Neural cell (in vitro differentiated cells): Measurements from ENCODE around the gene ERP44. TPM values are rescaled to one million over a fixed set of nuclear protein-coding genes. Genes with fewer than 3 reads are reported as not detected.

Source experiments
- H2AFZ ChIP-seq: fragments of 200-600, 300-800 bp; sonication (generic), shearing (Covaris generic); 2 replicates; pipeline ENCODE4 v1.6.0; 2014; ENCODE audit warnings: low read depth, mild to moderate bottlenecking, antibody characterized with exemption, low read length, moderate library complexity
- H3F3A ChIP-seq: fragments of 200-600 bp; shearing (Covaris generic); 2 replicates; pipeline ENCODE4 v1.6.1; 2016; ENCODE audit warnings: mild to moderate bottlenecking, moderate library complexity, mixed read lengths, antibody characterized with exemption, low read length; ENCODE audit not compliant: insufficient read depth, poor library complexity, severe bottlenecking
- H3K27ac ChIP-seq: fragments of 200-600, 300-800 bp; sonication (generic), shearing (Covaris generic); 2 replicates; pipeline ENCODE4 v1.5.1; 2014; ENCODE audit warnings: mild to moderate bottlenecking, low read length, moderate library complexity
- H3K27me3 ChIP-seq: fragments of 300-800, 200-600 bp; sonication (generic), shearing (Covaris generic); 2 replicates; pipeline ENCODE4 v1.6.0; 2014; ENCODE audit warnings: mild to moderate bottlenecking, low read depth, low read length, moderate library complexity; ENCODE audit not compliant: insufficient read depth
- H3K36me3 ChIP-seq: fragments of 300-800, 200-600 bp; sonication (generic), shearing (Covaris generic); 2 replicates; pipeline ENCODE4 v1.5.1; 2014; ENCODE audit warnings: mild to moderate bottlenecking, antibody characterized with exemption, low read length, moderate library complexity; ENCODE audit not compliant: insufficient read depth
- H3K4me2 ChIP-seq: fragments of 300-800, 200-600 bp; sonication (generic), shearing (Covaris generic); 2 replicates; pipeline ENCODE4 v1.6.0; 2014; ENCODE audit warnings: mild to moderate bottlenecking, low read length
- H3K4me3 ChIP-seq: fragments of 300-800, 200-600 bp; sonication (generic), shearing (Covaris generic); 2 replicates; pipeline ENCODE4 v1.5.1; 2014; ENCODE audit warnings: mild to moderate bottlenecking, low read length, moderate library complexity
- H3K79me2 ChIP-seq: fragments of 200-600 bp; shearing (Covaris generic); replicated peaks from 2 replicates; pipeline ENCODE4 v1.6.0; 2014; ENCODE audit warnings: mild to moderate bottlenecking, low read length, moderate library complexity; ENCODE audit not compliant: insufficient read depth
- H3K9ac ChIP-seq: fragments of 300-800, 200-600 bp; sonication (generic), shearing (Covaris generic); 2 replicates; pipeline ENCODE4 v1.6.1; 2016; ENCODE audit warnings: mild to moderate bottlenecking, low read length, mixed read lengths
- H3K9me2 ChIP-seq: fragments of 200-600 bp; shearing (Covaris generic); 2 replicates; pipeline ENCODE4 v1.6.1; 2016; ENCODE audit warnings: mild to moderate bottlenecking, low read length, mixed read lengths; ENCODE audit not compliant: insufficient read depth
- H3K9me3 ChIP-seq: fragments of 200-600, 300-800 bp; sonication (generic), shearing (Covaris generic); 2 replicates; pipeline ENCODE4 v1.6.1; 2016; ENCODE audit warnings: mild to moderate bottlenecking, mixed run types, low read length, moderate library complexity, mixed read lengths
- H4K20me1 ChIP-seq: fragments of 200-600 bp; shearing (Covaris generic); 2 replicates; pipeline ENCODE4 v1.6.1; 2016; ENCODE audit warnings: mild to moderate bottlenecking, mixed run types; ENCODE audit not compliant: insufficient read depth
- CTCF ChIP-seq: fragments of 450-650 bp; IDR thresholded peaks from 2 replicates; pipeline ENCODE4 v1.5.1; 2014; ENCODE audit warnings: antibody characterized with exemption, mild to moderate bottlenecking, moderate library complexity; ENCODE audit not compliant: poor library complexity, severe bottlenecking
- EP300 ChIP-seq: fragments of 450-650 bp; conservative IDR thresholded peaks from 2 replicates; pipeline ENCODE4 v1.6.1; 2014; ENCODE audit warnings: antibody characterized with exemption, mild to moderate bottlenecking, moderate library complexity; ENCODE audit not compliant: poor library complexity, severe bottlenecking
- EZH2 ChIP-seq: fragments of 200-600, 300-800 bp; shearing (Covaris generic), sonication (generic); IDR thresholded peaks from 2 replicates; pipeline ENCODE4 v1.6.1; 2014; ENCODE audit warnings: antibody characterized with exemption, low read length, borderline replicate concordance, mild to moderate bottlenecking; ENCODE audit not compliant: insufficient read depth, poor library complexity, severe bottlenecking
- MXI1 ChIP-seq: fragments of 450-650 bp; conservative IDR thresholded peaks from 2 replicates; pipeline ENCODE4 v1.6.1; 2014; ENCODE audit warnings: antibody characterized with exemption, mild to moderate bottlenecking; ENCODE audit not compliant: poor library complexity, severe bottlenecking
- POLR2AphosphoS5 ChIP-seq: IDR thresholded peaks from 2 replicates; pipeline ENCODE4 v1.6.1; 2012
- RAD21 ChIP-seq: fragments of 450-650 bp; conservative IDR thresholded peaks from 2 replicates; pipeline ENCODE4 v1.6.1; 2014; ENCODE audit warnings: antibody characterized with exemption, mild to moderate bottlenecking, moderate library complexity
- REST ChIP-seq: IDR thresholded peaks from 2 replicates; pipeline ENCODE4 v1.6.1; 2012; ENCODE audit warnings: borderline replicate concordance
- SMC3 ChIP-seq: fragments of 450-650 bp; conservative IDR thresholded peaks from 2 replicates; pipeline ENCODE4 v1.6.1; 2014; ENCODE audit warnings: antibody characterized with exemption, mild to moderate bottlenecking, moderate library complexity; ENCODE audit not compliant: poor library complexity
- TAF1 ChIP-seq: IDR thresholded peaks from 2 replicates; pipeline ENCODE4 v1.6.1; 2012; ENCODE audit warnings: low read depth
- polyA plus RNA-seq: library from polyadenylated mRNA; depleted of rRNA; stranded (reverse); fragments of >200 nt; gene quantifications from 2 replicates; pipeline ENCODE4 v1.2.3, GENCODE V29; 2014

The ERP44 gene
- polyA plus RNA-seq, 1 donor from 2014 or later: 30.6 TPM

DNA sequence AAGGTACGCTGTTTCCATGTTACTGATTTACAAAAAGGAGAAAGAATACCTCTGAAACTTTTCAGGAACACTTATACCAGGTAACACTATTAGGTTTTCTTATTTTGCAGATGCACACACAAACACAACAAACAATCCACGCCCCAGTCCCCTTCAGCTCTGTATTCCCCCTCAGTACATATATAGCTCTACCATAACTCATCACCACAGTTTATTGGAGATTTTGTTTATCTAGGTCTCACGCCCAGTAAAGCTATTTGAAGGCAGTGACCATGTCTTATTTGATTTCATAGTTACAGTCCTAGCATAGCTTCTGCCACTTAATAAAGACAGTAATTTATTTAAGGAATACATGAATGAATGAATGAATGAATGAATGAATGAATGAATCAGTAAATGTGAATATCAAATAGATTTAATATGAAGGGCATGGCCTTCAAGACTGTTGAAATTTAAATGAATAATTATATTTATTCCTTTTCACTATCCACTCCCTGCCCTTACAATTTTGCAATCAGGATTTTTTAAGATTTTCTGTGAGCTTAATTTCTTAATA, 33.2 kb upstream of the ERP44 start:
- no peak for TF ChIP-seq EZH2
- TF ChIP-seq CTCF: no peak
- no peaks in the 10 kb centered on the region for H3K36me3 ChIP-seq
- no peaks in the 10 kb centered on the region for H4K20me1 ChIP-seq
- H3K9me2 ChIP-seq: no peaks in the 10 kb centered on the region
- H3K27me3 ChIP-seq: no peaks in the 10 kb centered on the region
- no peak overlapping the region for H3K4me3 ChIP-seq
- H3K9ac ChIP-seq: no peak overlapping the region
- no peak overlapping the region for H3K27ac ChIP-seq
- no peaks in the 10 kb centered on the region for H3K79me2 ChIP-seq
- H3K9me3 ChIP-seq: no peaks in the 10 kb centered on the region
- no peak overlapping the region for H2AFZ ChIP-seq
- no peaks in the 10 kb centered on the region for H3F3A ChIP-seq
- H3K4me2 ChIP-seq: no peak overlapping the region

DNA sequence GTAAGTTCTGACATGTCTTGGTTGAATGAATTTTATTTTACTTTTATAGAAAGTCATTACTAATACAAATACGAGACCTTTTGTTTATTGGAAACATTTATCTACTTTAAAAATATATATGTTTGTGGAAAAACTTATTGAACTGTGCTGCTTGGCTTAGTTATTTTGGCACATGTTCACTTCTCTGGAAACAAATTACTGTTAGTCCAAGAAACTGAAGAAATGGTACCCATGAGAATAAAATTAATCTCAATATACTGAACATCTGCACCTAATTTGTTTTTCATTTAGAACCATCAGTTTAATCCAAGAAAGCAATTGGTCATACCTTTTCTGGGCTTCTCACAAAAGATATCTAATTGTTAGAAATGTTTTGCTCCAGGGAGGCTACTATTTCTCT, 32.4 kb upstream of the ERP44 start:
- H3K9ac ChIP-seq: no peak overlapping the region
- no peaks in the 10 kb centered on the region for H3F3A ChIP-seq
- no peaks in the 10 kb centered on the region for H3K9me2 ChIP-seq
- H3K27ac ChIP-seq: no peak overlapping the region
- H3K79me2 ChIP-seq: no peaks in the 10 kb centered on the region
- no peaks in the 10 kb centered on the region for H3K36me3 ChIP-seq
- no peak overlapping the region for H2AFZ ChIP-seq
- H3K9me3 ChIP-seq: no peaks in the 10 kb centered on the region
- H3K4me3 ChIP-seq: no peak overlapping the region
- H3K27me3 ChIP-seq: no peaks in the 10 kb centered on the region
- H3K4me2 ChIP-seq: no peak overlapping the region
- H4K20me1 ChIP-seq: no peaks in the 10 kb centered on the region
- no peak for TF ChIP-seq SMC3

GRCh38 chr9:100129772-100130171, 31.0 kb upstream of the ERP44 start:
- no peak for TF ChIP-seq REST
- no peak for TF ChIP-seq EP300
- no peak for TF ChIP-seq MXI1
- TF ChIP-seq EZH2: no peak
- TF ChIP-seq RAD21: no peak
- TF ChIP-seq POLR2AphosphoS5: no peak
- TF ChIP-seq SMC3: no peak
- TF ChIP-seq CTCF: no peak
- no peak for TF ChIP-seq TAF1
- Histone ChIP-seq H2AFZ (no peak overlapping the region), H3K9ac (no peak overlapping the region)

More at GRCh38 chr9:100129772-100130171, 31.0 kb upstream of the ERP44 start:
- H3K27me3 ChIP-seq: no peaks in the 10 kb centered on the region
- no peak overlapping the region for H3K4me2 ChIP-seq
- no peaks in the 10 kb centered on the region for H3K9me3 ChIP-seq
- no peaks in the 10 kb centered on the region for H4K20me1 ChIP-seq
- no peaks in the 10 kb centered on the region for H3F3A ChIP-seq
- no peaks in the 10 kb centered on the region for H3K36me3 ChIP-seq
- no peaks in the 10 kb centered on the region for H3K9me2 ChIP-seq
- no peaks in the 10 kb centered on the region for H3K79me2 ChIP-seq
- no peak overlapping the region for H3K4me3 ChIP-seq
- H3K27ac ChIP-seq: no peak overlapping the region
